NCI-H446 treated with DMSO at 0.1 percent for 48 hours (cell line): ENCODE measurements around the gene DCHS2.

ENCODE experiments used
- DNase-seq: peaks from one replicate; lab custom pipeline; 2025; lab: John Stamatoyannopoulos, UW

The DCHS2 gene

GRCh38 chr4:154205471-154205870 is 286.1 kb downstream of the DCHS2 start:
- DNase-seq, result no peak

DNA sequence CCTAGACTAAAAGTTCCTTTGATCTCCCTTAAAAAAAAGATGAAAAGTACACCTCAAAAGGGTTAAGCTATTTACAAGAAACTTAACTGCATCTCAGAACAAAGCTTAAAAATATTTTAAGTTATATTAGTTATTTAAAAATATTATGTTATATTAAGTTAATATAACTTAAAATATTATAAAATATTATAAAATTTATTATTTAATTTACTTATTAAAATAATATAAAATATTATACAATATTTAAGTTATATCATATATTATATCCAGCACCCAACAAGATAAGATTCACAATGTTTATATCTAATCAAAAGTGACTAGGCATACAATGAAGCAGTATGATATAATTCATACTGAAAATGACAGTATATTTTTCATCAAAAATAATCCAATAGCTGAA is 296.9 kb downstream of the DCHS2 start:
- no peak for DNase-seq

GRCh38 chr4:154192585-154192984 is 299.0 kb downstream of the DCHS2 start:
- DNase-seq, result no peak

DNA sequence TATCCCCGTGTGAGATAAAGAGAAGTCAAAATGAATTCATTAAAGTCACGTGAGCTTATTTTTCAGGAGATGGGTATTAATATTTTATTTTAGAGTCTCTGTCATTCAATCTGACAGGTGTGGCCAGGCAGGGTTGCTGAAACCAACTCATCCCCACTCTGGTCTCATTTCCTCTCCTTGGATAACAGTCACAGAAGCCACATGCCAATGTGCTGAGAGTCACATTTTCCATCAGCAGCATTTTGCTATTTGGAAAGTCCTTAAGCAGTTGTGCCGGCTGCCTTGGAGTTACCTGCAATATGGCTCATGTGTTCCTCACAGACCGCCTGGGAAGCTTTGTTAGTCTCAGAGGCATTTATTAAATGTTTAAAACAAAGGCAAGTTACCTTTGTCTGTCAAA is 302.3 kb downstream of the DCHS2 start:
- no peak for DNase-seq

GRCh38 chr4:154186888-154187287 is 304.7 kb downstream of the DCHS2 start:
- no peak for DNase-seq

DNA sequence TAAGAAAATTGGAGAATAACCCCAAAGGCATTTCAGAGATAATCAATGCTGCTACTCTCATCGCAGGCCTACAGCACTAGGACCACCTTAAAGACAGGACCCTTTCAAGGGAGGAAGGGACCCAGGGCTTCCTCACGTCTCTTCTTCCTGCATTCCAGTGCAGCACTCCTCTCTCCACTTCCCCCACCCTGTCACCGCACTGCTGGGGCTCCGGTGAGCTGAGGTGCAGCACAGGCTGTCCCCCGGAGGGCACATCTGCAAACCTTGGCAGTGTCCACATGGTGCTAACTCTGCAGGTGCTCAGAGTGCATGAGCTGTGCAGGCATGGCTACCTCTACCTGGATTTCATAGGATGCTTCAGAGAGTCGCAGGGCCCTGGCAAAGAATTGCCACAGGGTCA is 305.6 kb downstream of the DCHS2 start:
- DNase-seq, result no peak

GRCh38 chr4:154184238-154184637 is 307.4 kb downstream of the DCHS2 start:
- no peak for DNase-seq

DNA sequence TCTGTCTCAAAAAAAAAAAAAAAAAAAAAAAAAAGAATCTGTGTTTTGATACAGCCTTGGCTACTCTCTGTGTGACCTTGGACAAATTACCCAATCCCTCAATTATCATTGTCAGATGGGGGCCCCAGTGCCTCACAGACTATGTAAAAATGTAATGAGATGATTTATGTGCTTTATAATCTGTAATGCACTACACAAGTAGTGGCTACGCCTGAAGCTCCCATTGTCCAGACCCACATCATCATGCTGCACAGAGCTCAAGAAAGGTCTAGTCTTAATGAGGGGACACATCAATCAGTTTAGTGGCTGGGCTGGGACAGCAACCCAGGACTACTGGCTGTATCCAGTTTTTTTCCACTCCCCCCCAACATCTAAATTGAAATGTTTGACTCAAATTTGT is 308.3 kb downstream of the DCHS2 start:
- DNase-seq, result no peak
